PC-3 (cell line): ENCODE results near the gene LHFPL3.

Source experiments
- CTCF ChIP-seq: fragments of 300-600 bp; sonication (generic); conservative IDR thresholded peaks from 2 replicates; pipeline ENCODE4 v1.5.1; 2017; ENCODE audit warnings: antibody characterized with exemption, low read depth, mild to moderate bottlenecking, low read length
- EZH2 ChIP-seq: fragments of 300-600 bp; sonication (generic); IDR thresholded peaks from one replicate; pipeline ENCODE4 v1.6.1; 2017; ENCODE audit warnings: antibody characterized with exemption, mild to moderate bottlenecking, low read length; ENCODE audit not compliant: unreplicated experiment
- EZH2phosphoT487 ChIP-seq: fragments of 300-600 bp; sonication (generic); IDR thresholded peaks from 2 replicates; pipeline ENCODE4 v1.6.1; 2018; ENCODE audit warnings: mild to moderate bottlenecking, antibody characterized with exemption, low read length, borderline replicate concordance

- TF ChIP-seq CTCF (no peak), EZH2 (no peak), EZH2phosphoT487 (no peak)
These were observed 336.2 kb downstream of the LHFPL3 start for GRCh38 chr7:104664648-104665047.
